ENCODE measurements around the gene CD55. TPM values are rescaled to one million over a fixed set of nuclear protein-coding genes. Genes with fewer than 3 reads are reported as not detected.
A peak's percentile ranks its signal among the peaks of the same experiment; 100 is the strongest.

The CD55 gene
- total RNA-seq, 1 donor = 9.0 TPM

DNA sequence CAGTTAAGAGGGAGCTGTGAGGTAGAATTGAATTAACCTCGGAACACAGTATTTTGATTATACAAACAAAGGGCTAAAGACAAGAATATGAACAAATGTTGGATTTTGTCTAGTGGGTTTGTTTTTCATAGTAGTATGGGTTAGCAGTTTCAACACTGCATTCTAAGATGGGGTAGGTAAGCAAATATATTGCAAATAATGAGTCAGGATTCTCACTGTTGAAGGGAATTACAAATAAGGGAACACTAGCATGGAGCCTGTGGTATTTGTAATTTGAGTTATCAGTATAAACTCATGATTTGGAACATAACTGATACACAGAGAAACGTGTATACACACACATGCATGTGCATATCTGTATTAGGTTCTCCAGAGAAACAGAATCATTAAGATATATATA, 44.5 kb downstream of the CD55 start:
- H3K4me1 ChIP-seq (ENCODE audit: insufficient read depth, low read length) = peaks cover 3% of the 10 kb centered on the region
- no peaks in the 10 kb centered on the region for H4K20me1 ChIP-seq (ENCODE audit: insufficient read depth, low read length)
- H3K4me2 ChIP-seq (ENCODE audit: insufficient read depth, low read length) = no peak overlapping the region
- H3K27me3 ChIP-seq (ENCODE audit: insufficient read depth, low read length) = no peaks in the 10 kb centered on the region
- H2AFZ ChIP-seq (ENCODE audit: low read length) = no peak overlapping the region
- no peaks in the 10 kb centered on the region for H3K79me2 ChIP-seq (ENCODE audit: insufficient read depth, low read length)
- TF ChIP-seq, protein P1, sequence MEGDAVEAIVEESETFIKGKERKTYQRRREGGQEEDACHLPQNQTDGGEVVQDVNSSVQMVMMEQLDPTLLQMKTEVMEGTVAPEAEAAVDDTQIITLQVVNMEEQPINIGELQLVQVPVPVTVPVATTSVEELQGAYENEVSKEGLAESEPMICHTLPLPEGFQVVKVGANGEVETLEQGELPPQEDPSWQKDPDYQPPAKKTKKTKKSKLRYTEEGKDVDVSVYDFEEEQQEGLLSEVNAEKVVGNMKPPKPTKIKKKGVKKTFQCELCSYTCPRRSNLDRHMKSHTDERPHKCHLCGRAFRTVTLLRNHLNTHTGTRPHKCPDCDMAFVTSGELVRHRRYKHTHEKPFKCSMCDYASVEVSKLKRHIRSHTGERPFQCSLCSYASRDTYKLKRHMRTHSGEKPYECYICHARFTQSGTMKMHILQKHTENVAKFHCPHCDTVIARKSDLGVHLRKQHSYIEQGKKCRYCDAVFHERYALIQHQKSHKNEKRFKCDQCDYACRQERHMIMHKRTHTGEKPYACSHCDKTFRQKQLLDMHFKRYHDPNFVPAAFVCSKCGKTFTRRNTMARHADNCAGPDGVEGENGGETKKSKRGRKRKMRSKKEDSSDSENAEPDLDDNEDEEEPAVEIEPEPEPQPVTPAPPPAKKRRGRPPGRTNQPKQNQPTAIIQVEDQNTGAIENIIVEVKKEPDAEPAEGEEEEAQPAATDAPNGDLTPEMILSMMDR (IDR thresholded peaks at IDR 0.05; ENCODE audit: extremely low read depth, low read depth, low read length) = no peak
- H3K36me3 ChIP-seq (ENCODE audit: insufficient read depth, low read length) = no peaks in the 10 kb centered on the region
- H3K27ac ChIP-seq (ENCODE audit: low read depth, low read length) = no peak overlapping the region
- no peaks in the 10 kb centered on the region for H3K9me3 ChIP-seq (ENCODE audit: low read depth, low read length)
- no peak overlapping the region for H3K4me3 ChIP-seq (ENCODE audit: insufficient read depth, low read length)
- no peak for DNase-seq (ENCODE audit: insufficient read length, low spot score, missing footprints)

DNA sequence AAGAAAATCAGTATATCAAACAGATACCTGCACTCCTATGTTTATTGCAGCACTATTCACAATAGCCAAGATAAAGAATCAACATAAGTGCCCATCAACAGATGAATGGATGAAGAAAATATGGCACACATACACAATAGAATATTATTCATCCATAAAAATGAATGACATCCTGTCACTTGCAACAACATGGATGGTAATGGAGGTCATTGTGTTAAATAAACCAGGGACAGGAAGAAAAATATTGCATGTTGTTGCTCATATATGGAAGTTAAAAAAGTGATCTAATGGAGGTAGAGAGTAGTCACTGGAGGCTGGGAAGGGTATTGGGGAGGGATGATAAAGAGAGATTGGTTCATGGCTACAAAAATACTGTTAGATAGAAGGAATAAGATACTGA, 67.2 kb downstream of the CD55 start:
- Histone ChIP-seq H3K36me3 (ENCODE audit: insufficient read depth, low read length) (no peaks in the 10 kb centered on the region), H3K9me3 (ENCODE audit: low read depth, low read length) (no peaks in the 10 kb centered on the region), H3K27ac (ENCODE audit: low read depth, low read length) (no peak overlapping the region), H3K27me3 (ENCODE audit: insufficient read depth, low read length) (no peaks in the 10 kb centered on the region), H3K4me2 (ENCODE audit: insufficient read depth, low read length) (no peak overlapping the region), H4K20me1 (ENCODE audit: insufficient read depth, low read length) (no peaks in the 10 kb centered on the region), H2AFZ (ENCODE audit: low read length) (no peak overlapping the region), H3K79me2 (ENCODE audit: insufficient read depth, low read length) (no peaks in the 10 kb centered on the region), H3K4me1 (ENCODE audit: insufficient read depth, low read length) (peaks cover 5% of the 10 kb centered on the region), H3K4me3 (ENCODE audit: insufficient read depth, low read length) (no peak overlapping the region)
- no peak for DNase-seq (ENCODE audit: insufficient read length, low spot score, missing footprints)
- TF ChIP-seq, protein P1 (IDR thresholded peaks at IDR 0.05; ENCODE audit: extremely low read depth, low read depth, low read length) = no peak

DNA sequence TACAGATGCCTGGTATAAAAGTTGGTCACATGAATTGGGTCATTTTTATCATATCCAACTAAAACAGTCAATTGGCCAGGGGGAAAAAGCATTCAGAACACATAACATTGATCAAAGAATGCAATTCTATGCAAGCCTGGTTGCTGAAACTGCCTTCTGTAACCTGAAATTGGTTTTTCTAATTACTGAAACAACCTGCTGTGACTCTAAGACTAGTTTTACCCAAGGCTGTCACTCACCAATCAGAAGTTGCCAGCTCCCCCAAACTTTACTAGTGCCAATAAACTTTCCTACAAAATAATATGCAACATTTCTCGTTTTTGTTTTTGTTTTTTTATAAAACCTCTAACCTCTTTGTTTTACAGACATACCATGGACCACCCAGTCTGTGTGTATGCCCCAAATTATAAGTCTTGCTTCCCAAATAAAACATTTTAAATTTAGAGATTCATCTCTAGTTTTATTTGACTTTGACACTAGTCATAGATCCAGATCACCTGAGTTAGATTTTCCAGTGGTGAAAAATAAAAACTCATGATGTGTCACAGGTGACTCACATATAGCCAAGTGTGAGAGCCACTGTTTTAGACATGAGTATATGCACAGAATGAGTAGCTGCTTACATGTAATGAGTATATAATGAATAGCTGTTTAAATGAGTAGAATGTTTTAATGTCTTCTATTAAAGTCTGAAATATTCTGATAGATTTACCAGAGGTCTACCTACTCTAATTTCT, 68.4 kb downstream of the CD55 start:
- no peaks in the 10 kb centered on the region for H3K36me3 ChIP-seq (ENCODE audit: insufficient read depth, low read length)
- H2AFZ ChIP-seq (ENCODE audit: low read length) = no peak overlapping the region
- H3K4me2 ChIP-seq (ENCODE audit: insufficient read depth, low read length) = no peak overlapping the region
- H3K79me2 ChIP-seq (ENCODE audit: insufficient read depth, low read length) = no peaks in the 10 kb centered on the region
- H3K9me3 ChIP-seq (ENCODE audit: low read depth, low read length) = no peaks in the 10 kb centered on the region
- H3K4me1 ChIP-seq (ENCODE audit: insufficient read depth, low read length) = peaks cover 7% of the 10 kb centered on the region
- no peak overlapping the region for H3K27ac ChIP-seq (ENCODE audit: low read depth, low read length)
- no peaks in the 10 kb centered on the region for H4K20me1 ChIP-seq (ENCODE audit: insufficient read depth, low read length)
- TF ChIP-seq, protein P1 (IDR thresholded peaks at IDR 0.05; ENCODE audit: extremely low read depth, low read depth, low read length) = no peak
- no peak for DNase-seq (ENCODE audit: insufficient read length, low spot score, missing footprints)
- H3K27me3 ChIP-seq (ENCODE audit: insufficient read depth, low read length) = no peaks in the 10 kb centered on the region
- H3K4me3 ChIP-seq (ENCODE audit: insufficient read depth, low read length) = no peak overlapping the region

DNA sequence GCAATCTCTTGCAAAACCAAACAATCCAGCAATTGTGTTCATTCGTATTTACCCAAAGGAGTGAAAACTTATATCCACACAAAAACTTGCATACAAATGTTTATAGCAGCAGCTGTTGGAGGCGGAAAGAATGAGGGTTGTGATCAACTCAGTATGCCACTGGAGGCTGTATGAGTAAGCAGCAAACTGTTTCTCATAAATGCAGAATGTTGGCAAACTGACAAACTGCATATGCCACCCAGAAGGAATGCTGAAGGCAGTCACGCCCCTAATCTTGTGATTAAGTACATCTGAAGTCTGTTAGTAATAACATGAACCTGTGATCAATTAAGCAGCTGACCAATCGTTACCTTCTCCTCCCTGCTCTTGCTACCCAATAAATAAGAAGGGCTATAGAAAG, 72.1 kb downstream of the CD55 start:
- H4K20me1 ChIP-seq (ENCODE audit: insufficient read depth, low read length) = no peaks in the 10 kb centered on the region
- H3K27me3 ChIP-seq (ENCODE audit: insufficient read depth, low read length) = no peaks in the 10 kb centered on the region
- TF ChIP-seq, protein P1 (IDR thresholded peaks at IDR 0.05; ENCODE audit: extremely low read depth, low read depth, low read length) = no peak
- no peaks in the 10 kb centered on the region for H3K9me3 ChIP-seq (ENCODE audit: low read depth, low read length)
- peak overlapping the region; percentile 32 for H2AFZ ChIP-seq (ENCODE audit: low read length)
- no peak for DNase-seq (ENCODE audit: insufficient read length, low spot score, missing footprints)
- H3K4me1 ChIP-seq (ENCODE audit: insufficient read depth, low read length) = peaks cover 7% of the 10 kb centered on the region
- H3K27ac ChIP-seq (ENCODE audit: low read depth, low read length) = peak overlapping the region; percentile 29
- H3K4me3 ChIP-seq (ENCODE audit: insufficient read depth, low read length) = no peak overlapping the region
- peak overlapping the region; percentile 51 for H3K4me2 ChIP-seq (ENCODE audit: insufficient read depth, low read length)
- no peaks in the 10 kb centered on the region for H3K36me3 ChIP-seq (ENCODE audit: insufficient read depth, low read length)
- no peaks in the 10 kb centered on the region for H3K79me2 ChIP-seq (ENCODE audit: insufficient read depth, low read length)

All from osteoblast (primary cell).